Measurements from ENCODE around the gene MDH1.

MDH1 gene

DNA sequence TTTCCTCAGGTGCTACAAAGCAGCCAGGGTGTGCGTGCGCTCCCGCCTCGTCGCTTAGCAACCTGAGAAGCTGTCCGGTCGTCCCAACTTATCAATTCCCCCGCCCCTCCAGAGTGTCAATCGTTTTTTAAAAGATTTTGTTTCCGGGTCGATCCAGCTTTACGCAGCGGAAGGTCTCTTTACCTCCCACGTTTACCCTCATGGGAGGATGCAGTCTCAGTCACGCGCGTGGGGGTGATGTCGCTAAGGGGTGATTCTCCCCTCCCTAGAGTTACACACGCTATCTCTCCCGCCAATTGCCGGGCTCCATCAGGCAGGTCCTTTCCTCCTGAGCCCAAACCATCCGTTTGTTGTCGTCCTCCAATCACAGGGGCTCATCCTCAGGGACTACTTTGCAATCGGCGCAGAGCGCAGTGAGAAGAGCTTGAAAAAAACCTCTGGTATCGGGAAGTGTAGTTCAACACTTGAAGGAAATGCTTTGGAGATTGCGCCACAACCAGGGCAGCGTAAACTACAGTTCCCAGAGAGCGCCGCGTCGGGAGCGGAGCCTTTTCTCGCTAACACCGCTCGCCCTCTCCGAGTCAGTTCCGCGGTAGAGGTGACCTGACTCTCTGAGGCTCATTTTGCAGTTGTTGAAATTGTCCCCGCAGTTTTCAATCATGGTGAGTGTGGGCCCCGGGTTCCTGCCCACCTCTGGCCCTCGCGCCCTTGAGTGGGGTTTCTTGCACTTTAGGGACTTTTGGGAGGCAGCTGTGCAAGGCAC, at the start of gene MDH1, which contains the start of gene WDPCP:
Gene MDH1 (plus strand): TSS at position 579 of the 763 bp plus-strand sequence. CDS start 81 bp downstream, at position 660.
Gene WDPCP (minus strand): TSS at position 93 of the 763 bp plus-strand sequence. CDS start 206 bp downstream, outside the sequence.
- TF ChIP-seq, protein P1, sequence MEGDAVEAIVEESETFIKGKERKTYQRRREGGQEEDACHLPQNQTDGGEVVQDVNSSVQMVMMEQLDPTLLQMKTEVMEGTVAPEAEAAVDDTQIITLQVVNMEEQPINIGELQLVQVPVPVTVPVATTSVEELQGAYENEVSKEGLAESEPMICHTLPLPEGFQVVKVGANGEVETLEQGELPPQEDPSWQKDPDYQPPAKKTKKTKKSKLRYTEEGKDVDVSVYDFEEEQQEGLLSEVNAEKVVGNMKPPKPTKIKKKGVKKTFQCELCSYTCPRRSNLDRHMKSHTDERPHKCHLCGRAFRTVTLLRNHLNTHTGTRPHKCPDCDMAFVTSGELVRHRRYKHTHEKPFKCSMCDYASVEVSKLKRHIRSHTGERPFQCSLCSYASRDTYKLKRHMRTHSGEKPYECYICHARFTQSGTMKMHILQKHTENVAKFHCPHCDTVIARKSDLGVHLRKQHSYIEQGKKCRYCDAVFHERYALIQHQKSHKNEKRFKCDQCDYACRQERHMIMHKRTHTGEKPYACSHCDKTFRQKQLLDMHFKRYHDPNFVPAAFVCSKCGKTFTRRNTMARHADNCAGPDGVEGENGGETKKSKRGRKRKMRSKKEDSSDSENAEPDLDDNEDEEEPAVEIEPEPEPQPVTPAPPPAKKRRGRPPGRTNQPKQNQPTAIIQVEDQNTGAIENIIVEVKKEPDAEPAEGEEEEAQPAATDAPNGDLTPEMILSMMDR (IDR thresholded peaks at IDR 0.05; ENCODE audit: low read depth, low read length, missing control alignments) = no peak
- in situ Hi-C loops (cut with HindIII; ENCODE audit: low sequenced_read_pairs) = no loop called here

DNA sequence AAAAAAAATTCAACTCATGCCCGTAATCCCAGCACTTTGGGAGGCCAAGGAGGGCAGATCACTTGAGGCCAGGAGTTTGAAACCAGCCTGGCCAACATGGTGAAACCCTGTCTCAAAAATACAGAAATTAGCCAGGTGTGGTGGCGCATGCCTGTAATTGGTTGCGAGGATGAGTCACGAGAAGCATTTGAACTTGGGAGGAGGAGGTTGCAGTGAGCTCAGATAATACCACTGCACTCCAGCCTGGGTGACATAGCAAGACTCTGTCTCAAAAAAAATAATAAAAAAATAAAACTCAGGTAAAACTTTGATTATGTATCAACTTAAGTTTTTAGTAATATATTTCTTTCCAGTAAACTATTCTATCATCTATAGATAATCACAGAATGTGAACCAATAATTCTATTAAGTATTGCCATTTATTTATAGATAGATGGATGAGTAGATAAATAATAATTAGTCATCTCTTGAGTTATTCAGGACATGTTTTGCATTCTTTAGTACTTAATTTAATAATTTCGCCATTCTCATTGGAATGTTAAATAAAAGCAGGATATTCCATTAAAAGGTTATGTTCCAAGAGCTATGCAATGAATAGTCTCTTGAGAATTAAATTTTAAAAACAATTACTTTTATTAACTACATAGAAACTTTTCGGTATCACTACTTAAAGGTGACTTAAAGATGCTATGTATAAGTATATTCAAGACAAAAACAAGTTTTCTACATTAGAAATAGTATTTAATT, 49.2 kb upstream of the MDH1 start:
- no peak overlapping the region for H3K4me3 ChIP-seq (ENCODE audit: low read depth, low read length)
- in situ Hi-C loops (cut with HindIII; ENCODE audit: low sequenced_read_pairs) = no loop called here
- TF ChIP-seq, protein P1 (IDR thresholded peaks at IDR 0.05; ENCODE audit: low read depth, low read length, missing control alignments) = no peak
- DNase-seq (ENCODE audit: low read depth) = no peak

More for the DNA sequence above, at the start of gene MDH1, which contains the start of gene WDPCP:
- peak; percentile 99 for DNase-seq (ENCODE audit: low read depth)
- H3K4me3 ChIP-seq (ENCODE audit: low read depth, low read length) = peak within 1 kb of the TSS; percentile 77

DNA sequence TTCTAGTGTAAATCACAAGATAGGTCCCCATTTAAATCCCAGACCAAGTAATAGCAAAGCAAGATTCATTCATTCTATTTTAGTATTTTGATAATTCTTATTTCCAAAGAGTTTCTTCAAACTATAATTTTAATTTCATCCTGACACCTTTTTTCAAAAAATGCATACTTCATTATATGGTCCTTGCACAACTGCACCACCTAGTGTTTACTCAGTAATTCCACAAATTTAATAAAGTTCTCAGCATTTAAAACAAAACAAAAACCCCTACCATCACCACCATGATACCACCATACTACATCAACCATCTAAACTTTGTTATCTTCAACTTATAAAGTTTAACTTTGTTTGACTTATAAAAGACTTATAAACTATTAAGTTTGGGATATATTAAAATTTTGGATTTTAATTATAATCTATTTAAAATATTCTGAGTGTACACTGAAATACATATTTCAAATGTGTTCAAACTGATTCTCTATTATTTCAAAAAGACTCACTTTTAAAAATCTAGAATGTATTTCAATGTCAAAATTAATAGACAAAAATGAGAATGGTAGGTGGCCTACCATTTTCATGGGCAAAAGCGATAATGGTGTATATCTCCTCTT, 44.6 kb upstream of the MDH1 start:
- in situ Hi-C loops (cut with HindIII; ENCODE audit: low sequenced_read_pairs) = no loop called here
- peak; percentile 8 for DNase-seq (ENCODE audit: low read depth)

DNA sequence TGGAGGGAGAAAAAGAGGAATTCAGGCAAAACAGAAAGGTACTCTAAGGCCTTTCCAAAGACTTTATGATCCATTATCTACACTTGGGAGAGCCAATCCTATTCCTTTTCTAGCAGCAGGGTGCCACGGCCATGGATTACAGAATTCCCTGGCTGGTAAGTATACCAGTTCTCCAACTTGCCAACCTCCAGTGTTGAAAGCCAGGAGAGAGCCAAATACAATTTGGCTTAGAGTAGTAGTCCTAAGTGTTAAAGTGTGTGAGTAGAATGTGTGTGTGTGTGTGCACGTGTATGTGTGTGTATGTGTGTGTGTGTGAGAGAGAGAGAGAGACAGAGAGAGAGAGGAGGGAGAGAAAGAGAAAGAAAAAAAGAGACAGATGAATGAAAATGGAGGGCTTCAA, 43.7 kb upstream of the MDH1 start:
- H3K4me3 ChIP-seq (ENCODE audit: low read depth, low read length) = no peak overlapping the region
- TF ChIP-seq, protein P1 (IDR thresholded peaks at IDR 0.05; ENCODE audit: low read depth, low read length, missing control alignments) = no peak
- in situ Hi-C loops (cut with HindIII; ENCODE audit: low sequenced_read_pairs) = no loop called here
- no peak for DNase-seq (ENCODE audit: low read depth)

More for the DNA sequence above, 44.6 kb upstream of the MDH1 start:
- TF ChIP-seq, protein P1 (IDR thresholded peaks at IDR 0.05; ENCODE audit: low read depth, low read length, missing control alignments) = peak; percentile 37
- H3K4me3 ChIP-seq (ENCODE audit: low read depth, low read length) = no peak overlapping the region

DNA sequence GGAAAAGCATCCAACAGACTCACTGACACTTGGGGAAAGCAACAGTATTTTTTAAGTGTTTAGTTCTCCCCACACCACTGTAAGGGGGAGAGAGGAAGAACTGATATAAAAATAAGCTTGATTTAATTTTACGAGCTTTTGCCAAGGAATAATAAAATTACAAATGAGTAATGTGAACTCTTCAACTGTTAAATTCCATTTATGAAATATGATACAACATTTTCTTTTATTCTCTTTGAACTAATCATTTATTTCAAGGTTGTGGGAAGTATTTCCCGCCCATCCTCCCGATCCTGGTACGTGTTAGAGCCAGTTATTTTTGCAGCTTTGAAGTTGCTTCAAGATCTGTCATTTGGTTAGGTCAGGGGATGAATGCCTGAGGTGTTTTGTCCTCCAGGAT, 35.7 kb upstream of the MDH1 start:
- no peak overlapping the region for H3K4me3 ChIP-seq (ENCODE audit: low read depth, low read length)
- peak; percentile 44 for DNase-seq (ENCODE audit: low read depth)
- in situ Hi-C loops (cut with HindIII; ENCODE audit: low sequenced_read_pairs) = no loop called here
- TF ChIP-seq, protein P1 (IDR thresholded peaks at IDR 0.05; ENCODE audit: low read depth, low read length, missing control alignments) = no peak

DNA sequence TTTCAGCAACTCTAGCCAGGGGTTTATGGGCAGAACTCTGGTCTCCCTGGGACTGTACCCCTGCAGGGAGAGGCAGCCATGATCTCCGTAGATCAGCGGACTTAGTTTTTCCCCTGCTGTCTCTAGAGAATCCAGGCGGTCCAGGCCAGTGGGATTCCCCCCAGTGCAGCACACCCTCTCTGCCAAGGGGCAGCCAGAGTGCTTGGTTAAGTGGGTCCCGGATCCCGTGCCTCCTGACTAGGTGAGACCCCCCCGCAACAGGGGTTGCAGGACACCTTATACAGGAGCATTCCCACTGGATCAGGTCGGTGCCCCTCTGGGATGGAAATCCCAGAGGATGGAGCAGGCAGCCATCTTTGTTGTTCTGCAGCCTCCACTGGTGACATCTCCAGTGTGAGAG, 33.5 kb upstream of the MDH1 start:
- H3K4me3 ChIP-seq (ENCODE audit: low read depth, low read length) = no peak overlapping the region
- TF ChIP-seq, protein P1 (IDR thresholded peaks at IDR 0.05; ENCODE audit: low read depth, low read length, missing control alignments) = no peak
- in situ Hi-C loops (cut with HindIII; ENCODE audit: low sequenced_read_pairs) = no loop called here
- DNase-seq (ENCODE audit: low read depth) = no peak

All from astrocyte of the cerebellum (primary cell).